IMR-90 (cell line): ENCODE measurements around the gene NYAP1. TPM values are rescaled to one million over a fixed set of nuclear protein-coding genes. Genes with fewer than 3 reads are reported as not detected.

Source experiments
- ATAC-seq: fragments of 200-7000 bp; cut with Tn5 transposase; 2 replicates; pipeline ENCODE4 v1.9.1; 2020; ENCODE audit warnings: low read depth, mild to moderate bottlenecking, moderate library complexity
- BruUV-seq: library from RNA; stranded (reverse); fragments of 400-500 nt; replicated peaks from 2 replicates; lab custom pipeline; 2021; lab: Mats Ljungman, UMichigan
- CTCF ChIA-PET: fragments of 300-600 bp; formaldehyde crosslinking; extraction: SDS; loops from one replicate; lab custom pipeline; 2021; ENCODE audit warnings: antibody characterized with exemption; lab: Yijun Ruan, JAX
- POLR2A ChIA-PET: fragments of 300-600 bp; sonication (Branson Sonifier 250); formaldehyde crosslinking; loops from one replicate; lab custom pipeline; 2022; ENCODE audit warnings: antibody characterized with exemption; ENCODE audit not compliant: unreplicated experiment; lab: Charles Lee
- DNase-seq: peaks from one replicate; pipeline ENCODE4 v3.0.0; 2013
- H2AFZ ChIP-seq: replicated peaks from 2 replicates; pipeline ENCODE3; 2013; ENCODE audit warnings: low read length, mild to moderate bottlenecking; ENCODE audit not compliant: poor library complexity
- H2AK5ac ChIP-seq: 2 replicates; pipeline ENCODE4 v1.6.1; 2013; ENCODE audit warnings: low read depth, low read length, inconsistent platforms
- H2AK9ac ChIP-seq: replicated peaks from 2 replicates; pipeline ENCODE3; 2013; ENCODE audit warnings: mild to moderate bottlenecking, low read depth, low read length, moderate library complexity; ENCODE audit not compliant: poor library complexity
- H2BK120ac ChIP-seq: 2 replicates; pipeline ENCODE4 v1.6.1; 2013; ENCODE audit warnings: low read depth, low read length, inconsistent platforms
- H2BK15ac ChIP-seq: 3 replicates; pipeline ENCODE4 v1.6.1; 2013; ENCODE audit warnings: low read depth, low read length, inconsistent platforms
- H2BK20ac ChIP-seq: 2 replicates; pipeline ENCODE4 v1.6.1; 2013; ENCODE audit warnings: low read depth, mild to moderate bottlenecking, inconsistent platforms, low read length, moderate library complexity
- H2BK5ac ChIP-seq: 2 replicates; pipeline ENCODE4 v1.6.1; 2013; ENCODE audit warnings: mild to moderate bottlenecking, low read depth, low read length, inconsistent platforms; ENCODE audit not compliant: poor library complexity, severe bottlenecking
- H3K14ac ChIP-seq: replicated peaks from 2 replicates; pipeline ENCODE4 v1.6.1; 2013; ENCODE audit warnings: low read depth, low read length, inconsistent platforms
- H3K18ac ChIP-seq: 2 replicates; pipeline ENCODE4 v1.6.1; 2013; ENCODE audit warnings: low read depth, low read length, control low read depth
- H3K23ac ChIP-seq: 2 replicates; pipeline ENCODE4 v1.6.1; 2013; ENCODE audit warnings: low read depth, low read length, inconsistent platforms
- H3K27ac ChIP-seq: 2 replicates; pipeline ENCODE4 v1.5.1; 2013; ENCODE audit warnings: mild to moderate bottlenecking, control low read depth, low read length; ENCODE audit not compliant: insufficient read depth
- H3K27me3 ChIP-seq: 2 replicates; pipeline ENCODE4 v1.6.1; 2013; ENCODE audit warnings: low read length; ENCODE audit not compliant: control insufficient read depth, insufficient read depth
- H3K36me3 ChIP-seq: 2 replicates; pipeline ENCODE4 v1.6.1; 2013; ENCODE audit warnings: low read length, mixed read lengths; ENCODE audit not compliant: control insufficient read depth, insufficient read depth
- H3K4ac ChIP-seq: 2 replicates; pipeline ENCODE4 v1.6.1; 2013; ENCODE audit warnings: low read depth, low read length, inconsistent platforms
- H3K4me1 ChIP-seq: 2 replicates; pipeline ENCODE4 v1.6.1; 2013; ENCODE audit warnings: low read length, mixed read lengths; ENCODE audit not compliant: control insufficient read depth, insufficient read depth
- H3K4me2 ChIP-seq: 2 replicates; pipeline ENCODE4 v1.6.1; 2013; ENCODE audit warnings: low read depth, mild to moderate bottlenecking, control low read depth, low read length, moderate library complexity
- H3K4me3 ChIP-seq: 2 replicates; pipeline ENCODE4 v1.5.1; 2013; ENCODE audit warnings: low read depth, mild to moderate bottlenecking, control low read depth, low read length, moderate library complexity; ENCODE audit not compliant: insufficient read depth
- H3K56ac ChIP-seq: 2 replicates; pipeline ENCODE4 v1.6.1; 2013; ENCODE audit warnings: low read length, inconsistent platforms; ENCODE audit not compliant: insufficient read depth; ENCODE audit errors: extremely low read depth
- H3K79me1 ChIP-seq, 2 experiments: 2 replicates each; pipeline ENCODE4 v1.6.1; 2013; ENCODE audit warnings: low read length in 2 of 2, inconsistent platforms in 1 of 2, low read depth in 1 of 2
- H3K9ac ChIP-seq: 2 replicates; pipeline ENCODE4 v1.6.1; 2013; ENCODE audit warnings: low read depth, low read length, control low read depth
- H3K9me1 ChIP-seq: 2 replicates; pipeline ENCODE4 v1.6.1; 2013; ENCODE audit warnings: low read length, inconsistent platforms; ENCODE audit not compliant: insufficient read depth
- H3K9me3 ChIP-seq: 2 replicates; pipeline ENCODE4 v1.6.1; 2013; ENCODE audit warnings: low read length; ENCODE audit not compliant: control insufficient read depth, insufficient read depth
- H4K20me1 ChIP-seq: 2 replicates; pipeline ENCODE4 v1.6.1; 2013; ENCODE audit warnings: low read length, inconsistent platforms; ENCODE audit not compliant: insufficient read depth
- H4K5ac ChIP-seq: 2 replicates; pipeline ENCODE4 v1.6.1; 2013; ENCODE audit warnings: mild to moderate bottlenecking, low read depth, low read length, control low read depth
- H4K8ac ChIP-seq, 2 experiments: 2 replicates each; pipeline ENCODE4 v1.6.1; 2013; ENCODE audit warnings: low read depth in 2 of 2, low read length in 2 of 2, control low read depth in 1 of 2, inconsistent platforms in 1 of 2
- H4K91ac ChIP-seq: 2 replicates; pipeline ENCODE4 v1.6.1; 2013; ENCODE audit warnings: low read depth, low read length, inconsistent platforms; ENCODE audit not compliant: insufficient read depth
- BHLHE40 ChIP-seq: fragments of 150-350 bp; IDR thresholded peaks from 2 replicates; pipeline ENCODE4 v1.6.1; 2016; ENCODE audit warnings: mild to moderate bottlenecking, low read depth, low read length
- CEBPB ChIP-seq: IDR thresholded peaks from 2 replicates; pipeline ENCODE4 v1.6.1; 2012; ENCODE audit warnings: low read depth, low read length, improper control_type of control experiment
- CHD1 ChIP-seq: IDR thresholded peaks from 2 replicates; pipeline ENCODE4 v1.6.1; 2012; ENCODE audit warnings: low read depth, low read length, improper control_type of control experiment
- FOS ChIP-seq: fragments of 150-350 bp; IDR thresholded peaks from 2 replicates; pipeline ENCODE4 v1.6.1; 2016; ENCODE audit warnings: low read depth, low read length
- MAFK ChIP-seq: IDR thresholded peaks from 2 replicates; pipeline ENCODE4 v1.6.1; 2012; ENCODE audit warnings: low read depth, low read length, improper control_type of control experiment
- MAZ ChIP-seq: IDR thresholded peaks from 2 replicates; pipeline ENCODE4 v1.6.1; 2012; ENCODE audit warnings: low read depth, mild to moderate bottlenecking, low read length, improper control_type of control experiment, moderate library complexity, borderline replicate concordance
- MXI1 ChIP-seq: IDR thresholded peaks from 2 replicates; pipeline ENCODE4 v1.6.1; 2012; ENCODE audit warnings: low read depth, mild to moderate bottlenecking, low read length, moderate library complexity, borderline replicate concordance
- NFE2L2 ChIP-seq: fragments of 150-350 bp; IDR thresholded peaks from 2 replicates; pipeline ENCODE4 v1.6.1; 2016; ENCODE audit warnings: low read depth, mild to moderate bottlenecking, low read length
- POLR2A ChIP-seq: IDR thresholded peaks from 2 replicates; pipeline ENCODE4 v1.6.1; 2012; ENCODE audit warnings: mild to moderate bottlenecking, low read depth, low read length
- RAD21 ChIP-seq: IDR thresholded peaks from 2 replicates; pipeline ENCODE4 v1.6.1; 2012; ENCODE audit warnings: low read length, improper control_type of control experiment
- RCOR1 ChIP-seq: IDR thresholded peaks from 2 replicates; pipeline ENCODE4 v1.6.1; 2012; ENCODE audit warnings: mild to moderate bottlenecking, low read length, improper control_type of control experiment; ENCODE audit not compliant: insufficient replicate concordance
- RFX5 ChIP-seq: IDR thresholded peaks from 2 replicates; pipeline ENCODE4 v1.8.0; 2012; ENCODE audit warnings: low read depth, mild to moderate bottlenecking, low read length, moderate library complexity
- WGBS, 2 experiments: methylation state at CpG; one replicate each; pipeline versions ENCODE4 v1.1.5 to v1.1.7; 2013; ENCODE audit warnings: missing lambda C conversion rate in 2 of 2; ENCODE audit not compliant: insufficient read length in 1 of 2; ENCODE audit errors: extremely low coverage in 2 of 2; 5-methylcytosine and 5-hydroxymethylcytosine counted together
- dilution Hi-C: fragments of 300-500 bp; cut with HindIII; formaldehyde crosslinking; loops from one replicate; pipeline ENCODE4 v1.14.3; 2018; ENCODE audit warnings: low sequenced_read_pairs; ENCODE audit not compliant: unreplicated experiment
- in situ Hi-C: fragments of 300-500 bp; cut with MboI; formaldehyde crosslinking; loops from 3 replicates; pipeline ENCODE4 v1.14.3; 2019; ENCODE audit warnings: low sequenced_read_pairs, inconsistent platforms, mixed read lengths
- intact Hi-C: fragments of 100-400 bp; cut with micrococcal nuclease; formaldehyde crosslinking; loops from 2 replicates; pipeline ENCODE4 v1.10.0; 2022
- polyA plus RNA-seq, 3 experiments: library from polyadenylated mRNA; depleted of rRNA; stranded (reverse); fragments of >200 nt; gene quantifications; 2 replicates each; pipeline ENCODE4 v1.2.3, GENCODE V29; 2012; ENCODE audit warnings: low replicate concordance in 1 of 3
- total RNA-seq: library from RNA; depleted of rRNA; stranded (reverse); fragments of >200 nt; gene quantifications from 2 replicates; pipeline ENCODE4 v1.2.3, GENCODE V29; 2012
- TF ChIP-seq, protein P1 (sequence below): fragments of 150-350 bp; IDR thresholded peaks from 2 replicates; pipeline ENCODE4 v1.6.1; 2016; ENCODE audit warnings: low read depth, mild to moderate bottlenecking, low read length, moderate library complexity, borderline replicate concordance
- TF ChIP-seq, protein P2 (sequence below): conservative IDR thresholded peaks from 2 replicates; pipeline ENCODE4 v1.5.1; 2012; ENCODE audit warnings: mild to moderate bottlenecking, low read depth, low read length, improper control_type of control experiment
- TF ChIP-seq, protein P3 (sequence below): fragments of 150-350 bp; IDR thresholded peaks from 2 replicates; pipeline ENCODE4 v1.6.1; 2017; ENCODE audit warnings: mild to moderate bottlenecking, antibody characterized with exemption, low read length, low read depth

Gene NYAP1
- total and polyA plus RNA-seq, 2 of the 4 experiments (the other 2 are of a cell fraction) = 0.18 to 1.3 TPM

DNA sequence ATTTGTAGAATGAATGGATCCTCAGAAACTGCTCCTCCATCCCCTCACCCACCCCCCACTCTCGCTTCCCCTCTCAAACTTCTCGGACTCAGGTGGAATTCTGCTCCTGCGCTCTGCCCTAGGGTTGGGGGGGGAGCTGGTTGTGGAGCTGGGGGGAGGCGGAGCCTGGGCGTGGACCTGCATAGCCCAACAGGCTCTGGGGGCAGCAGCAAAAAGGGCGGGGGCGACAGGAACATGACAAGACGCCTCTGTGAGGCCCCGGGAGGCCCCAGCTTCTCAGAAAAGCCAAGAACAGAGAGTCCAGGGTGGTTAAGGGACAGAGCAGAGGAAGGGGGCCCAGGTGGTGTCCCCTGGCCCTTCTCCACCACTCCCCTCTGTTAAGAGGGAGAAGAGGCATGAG, 8.2 kb upstream of the NYAP1 start:
- Histone ChIP-seq H3K4me2 (peak overlapping the region; percentile 93), H3K79me1 (peaks cover 25 to 57% of the 10 kb centered on the region in 2 experiments; a peak in 3 of 4 replicates)
- dilution Hi-C loops = no loop called here

More for the DNA sequence above, 8.2 kb upstream of the NYAP1 start:
- Histone ChIP-seq H4K8ac (no peak overlapping the region), H3K9me3 (no peaks in the 10 kb centered on the region), H3K4me1 (peaks cover 16% of the 10 kb centered on the region), H3K23ac (peak overlapping the region; percentile 75), H3K18ac (no peak overlapping the region), H2BK15ac (no peak overlapping the region), H3K56ac (no peak overlapping the region), H3K9me1 (no peaks in the 10 kb centered on the region), H4K20me1 (peaks cover 33% of the 10 kb centered on the region), H3K9ac (peak overlapping the region; percentile 32; the same call in 1 of the 2 replicates), H3K14ac (no peak overlapping the region), H2AFZ (peak overlapping the region; percentile 52), H4K91ac (no peak overlapping the region), H3K27me3 (no peaks in the 10 kb centered on the region), H3K27ac (0 out of 2 replicates have a peak overlapping the region, but pooled peaks have one; percentile 24), H3K4ac (no peak overlapping the region), H4K5ac (no peak overlapping the region), H3K36me3 (peaks cover 36% of the 10 kb centered on the region; the same call in 1 of the 2 replicates), H3K4me3 (no peak overlapping the region; the same call in 1 of the 2 replicates), H2BK20ac (no peak overlapping the region), H2AK5ac (peak overlapping the region; percentile 64), H2AK9ac (peak overlapping the region; percentile 73), H2BK120ac (no peak overlapping the region), H2BK5ac (no peak overlapping the region)
- DNase-seq (no peak), ATAC-seq (no peak)
- TF ChIP-seq BHLHE40 (no peak), MXI1 (no peak), MAZ (no peak), FOS (no peak), MAFK (no peak), NFE2L2 (no peak), RCOR1 (no peak), RFX5 (no peak), RAD21 (no peak), CEBPB (no peak), CHD1 (no peak), POLR2A (no peak)
- TF ChIP-seq, protein P1, sequence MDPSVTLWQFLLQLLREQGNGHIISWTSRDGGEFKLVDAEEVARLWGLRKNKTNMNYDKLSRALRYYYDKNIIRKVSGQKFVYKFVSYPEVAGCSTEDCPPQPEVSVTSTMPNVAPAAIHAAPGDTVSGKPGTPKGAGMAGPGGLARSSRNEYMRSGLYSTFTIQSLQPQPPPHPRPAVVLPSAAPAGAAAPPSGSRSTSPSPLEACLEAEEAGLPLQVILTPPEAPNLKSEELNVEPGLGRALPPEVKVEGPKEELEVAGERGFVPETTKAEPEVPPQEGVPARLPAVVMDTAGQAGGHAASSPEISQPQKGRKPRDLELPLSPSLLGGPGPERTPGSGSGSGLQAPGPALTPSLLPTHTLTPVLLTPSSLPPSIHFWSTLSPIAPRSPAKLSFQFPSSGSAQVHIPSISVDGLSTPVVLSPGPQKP = no peak
- TF ChIP-seq, protein P2, sequence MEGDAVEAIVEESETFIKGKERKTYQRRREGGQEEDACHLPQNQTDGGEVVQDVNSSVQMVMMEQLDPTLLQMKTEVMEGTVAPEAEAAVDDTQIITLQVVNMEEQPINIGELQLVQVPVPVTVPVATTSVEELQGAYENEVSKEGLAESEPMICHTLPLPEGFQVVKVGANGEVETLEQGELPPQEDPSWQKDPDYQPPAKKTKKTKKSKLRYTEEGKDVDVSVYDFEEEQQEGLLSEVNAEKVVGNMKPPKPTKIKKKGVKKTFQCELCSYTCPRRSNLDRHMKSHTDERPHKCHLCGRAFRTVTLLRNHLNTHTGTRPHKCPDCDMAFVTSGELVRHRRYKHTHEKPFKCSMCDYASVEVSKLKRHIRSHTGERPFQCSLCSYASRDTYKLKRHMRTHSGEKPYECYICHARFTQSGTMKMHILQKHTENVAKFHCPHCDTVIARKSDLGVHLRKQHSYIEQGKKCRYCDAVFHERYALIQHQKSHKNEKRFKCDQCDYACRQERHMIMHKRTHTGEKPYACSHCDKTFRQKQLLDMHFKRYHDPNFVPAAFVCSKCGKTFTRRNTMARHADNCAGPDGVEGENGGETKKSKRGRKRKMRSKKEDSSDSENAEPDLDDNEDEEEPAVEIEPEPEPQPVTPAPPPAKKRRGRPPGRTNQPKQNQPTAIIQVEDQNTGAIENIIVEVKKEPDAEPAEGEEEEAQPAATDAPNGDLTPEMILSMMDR = no peak
- TF ChIP-seq, protein P3, sequence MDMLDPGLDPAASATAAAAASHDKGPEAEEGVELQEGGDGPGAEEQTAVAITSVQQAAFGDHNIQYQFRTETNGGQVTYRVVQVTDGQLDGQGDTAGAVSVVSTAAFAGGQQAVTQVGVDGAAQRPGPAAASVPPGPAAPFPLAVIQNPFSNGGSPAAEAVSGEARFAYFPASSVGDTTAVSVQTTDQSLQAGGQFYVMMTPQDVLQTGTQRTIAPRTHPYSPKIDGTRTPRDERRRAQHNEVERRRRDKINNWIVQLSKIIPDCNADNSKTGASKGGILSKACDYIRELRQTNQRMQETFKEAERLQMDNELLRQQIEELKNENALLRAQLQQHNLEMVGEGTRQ = no peak
- POLR2A ChIA-PET = no interaction called here
- in situ Hi-C loops = loop anchor here (10.0 kb wide), 1 partner anchor 199 kb away; the partner anchor contains the start of gene GNB2
- no TSS peak for BruUV-seq
- WGBS, 2 experiments = no CpG with 5 or more reads among the region's 9 CpGs
- CTCF ChIA-PET = interaction anchor here (0.7 to 0.9 kb wide), 2 partner anchors 84 kb away, joined by 3 to 4 read pairs; no protein-coding TSS in a partner anchor
- intact Hi-C loops = loop anchor here (5.0 kb wide), 1 partner anchor 72 kb away; no protein-coding TSS in a partner anchor
